Stimulated activated CD4-positive, alpha-beta T cell treated with anti-CD3 and anti-CD28 coated beads, TNF-alpha, amount 100 ng/mL, for 1 hour (primary cell): ENCODE measurements around the gene CXXC1.
A peak's percentile ranks its signal among the peaks of the same experiment; 100 is the strongest.
"Not testable (repeated sequence)": the region's sequence is repeated elsewhere in the genome, so short reads cannot be mapped to it uniquely, and the experiment has no call there.

Experiments
- DNase-seq, 3 donors: peaks; one replicate each; pipeline ENCODE4 v3.0.0-alpha.2; 2020; ENCODE audit warnings: low read depth in 3 of 3, low spot score in 1 of 3

CXXC1 gene

GRCh38 chr18:50298443-50299284 is 11.2 kb upstream of the CXXC1 start:
- DNase-seq: no peak

- DNase-seq: no peak
Observed at GRCh38 chr18:50297621-50298442, 10.3 kb upstream of the CXXC1 start.

- DNase-seq: no peak
Observed at GRCh38 chr18:50293039-50293438, 5.5 kb upstream of the CXXC1 start.

- DNase-seq: no peak
Observed at GRCh38 chr18:50289108-50289443, 1.6 kb upstream of the CXXC1 start.

GRCh38 chr18:50288348-50289107 is 1.0 kb upstream of the CXXC1 start:
- DNase-seq: not testable (repeated sequence)

GRCh38 chr18:50287028-50287440 is 458 bp downstream of the CXXC1 start:
- DNase-seq: no peak

- DNase-seq: no peak
Observed at GRCh38 chr18:50286391-50287027, 983 bp downstream of the CXXC1 start.

GRCh38 chr18:50285631-50286321 is 1.7 kb downstream of the CXXC1 start:
- DNase-seq: no peak

GRCh38 chr18:50285071-50285470 is 2.4 kb downstream of the CXXC1 start:
- DNase-seq: no peak

- DNase-seq: no peak
Observed at GRCh38 chr18:50284255-50284885, 3.1 kb downstream of the CXXC1 start.

- no peak for DNase-seq
Observed at GRCh38 chr18:50283469-50284209, 3.9 kb downstream of the CXXC1 start.

GRCh38 chr18:50282521-50283335 is 4.8 kb downstream of the CXXC1 start:
- DNase-seq: no peak

GRCh38 chr18:50281972-50282520 is 5.4 kb downstream of the CXXC1 start:
- no peak for DNase-seq

GRCh38 chr18:50281295-50281971 is 6.1 kb downstream of the CXXC1 start, which contains the start of gene MBD1:
Gene MBD1, minus strand, starts transcription at chr18:50281523. Its CDS starts 1,531 bp downstream, at chr18:50279992.
- DNase-seq: peak; percentile 88 to 93 (median 93)

GRCh38 chr18:50280707-50281294 is 6.7 kb downstream of the CXXC1 start:
- no peak for DNase-seq

- DNase-seq: no peak
Observed at GRCh38 chr18:50279752-50280151, 7.7 kb downstream of the CXXC1 start.

GRCh38 chr18:50277942-50278341 is 9.6 kb downstream of the CXXC1 start:
- no peak for DNase-seq
